HG03025 (cell line): Measurements from ENCODE around the gene HBM.
"Not testable (repeated sequence)": the region's sequence is repeated elsewhere in the genome, so short reads cannot be mapped to it uniquely, and the experiment has no call there.

Source experiments
- ATAC-seq: cut with Tn5 transposase; IDR thresholded peaks from one replicate; pipeline ENCODE4 v1.9.1; 2021; ENCODE audit warnings: mild to moderate bottlenecking, moderate library complexity; ENCODE audit not compliant: unreplicated experiment, low FRiP score

Gene HBM

GRCh38 chr16:165539-166374 lies at the start of gene HBM:
HBM (plus strand) TSS chr16:165978; CDS start chr16:165998, 20 bp downstream.
- ATAC-seq = no peak

- ATAC-seq = no peak
Measured at GRCh38 chr16:116015-116414, 49.8 kb upstream of the HBM start.

- ATAC-seq = no peak
Measured at GRCh38 chr16:117379-118365, 48.1 kb upstream of the HBM start.

GRCh38 chr16:118857-119256 lies 46.9 kb upstream of the HBM start:
- ATAC-seq = no peak

- no peak for ATAC-seq
Measured at GRCh38 chr16:119295-119694, 46.5 kb upstream of the HBM start.

- no peak for ATAC-seq
Measured at GRCh38 chr16:119835-120491, 45.8 kb upstream of the HBM start.

GRCh38 chr16:120756-121155 lies 45.0 kb upstream of the HBM start:
- ATAC-seq = no peak

GRCh38 chr16:122361-122760 lies 43.4 kb upstream of the HBM start:
- no peak for ATAC-seq

GRCh38 chr16:123558-124350 lies 42.0 kb upstream of the HBM start:
- not testable (repeated sequence) for ATAC-seq

- no peak for ATAC-seq
Measured at GRCh38 chr16:125011-125410, 40.8 kb upstream of the HBM start.

- no peak for ATAC-seq
Measured at GRCh38 chr16:129075-129474, 36.7 kb upstream of the HBM start.

GRCh38 chr16:130533-131173 lies 35.1 kb upstream of the HBM start:
- ATAC-seq = no peak

- ATAC-seq = no peak
Measured at GRCh38 chr16:132120-132519, 33.7 kb upstream of the HBM start.

GRCh38 chr16:133716-134115 lies 32.1 kb upstream of the HBM start:
- no peak for ATAC-seq

GRCh38 chr16:138049-138417 lies 27.7 kb upstream of the HBM start:
- no peak for ATAC-seq

- no peak for ATAC-seq
Measured at GRCh38 chr16:140175-140857, 25.5 kb upstream of the HBM start.

- no peak for ATAC-seq
Measured at GRCh38 chr16:142405-142967, 23.3 kb upstream of the HBM start.

- no peak for ATAC-seq
Measured at GRCh38 chr16:143047-143446, 22.7 kb upstream of the HBM start.

- ATAC-seq = no peak
Measured at GRCh38 chr16:143456-143855, 22.3 kb upstream of the HBM start.
